HCT116 (cell line): ENCODE data around the gene TCEAL2. TPM values are rescaled to one million over a fixed set of nuclear protein-coding genes. Genes with fewer than 3 reads are reported as not detected.
A peak's percentile ranks its signal among the peaks of the same experiment; 100 is the strongest.
"Not testable (repeated sequence)": the region's sequence is repeated elsewhere in the genome, so short reads cannot be mapped to it uniquely, and the experiment has no call there.

Experiments used
- ATAC-seq: fragments of 200-7000 bp; cut with Tn5 transposase; 2 replicates; pipeline ENCODE4 v1.9.1; 2020; ENCODE audit warnings: mild to moderate bottlenecking, moderate library complexity
- BruUV-seq: library from RNA; stranded (reverse); fragments of 400-500 nt; replicated peaks from 2 replicates; lab custom pipeline; 2021; lab: Mats Ljungman, UMichigan
- CTCF ChIA-PET: fragments of 300-600 bp; sonication (Branson Sonifier 250); formaldehyde crosslinking; loops from one replicate; lab custom pipeline; 2021; ENCODE audit warnings: antibody characterized with exemption; lab: Charles Lee
- POLR2A ChIA-PET: fragments of 300-600, 350-600 bp; sonication (Branson Sonifier 250); formaldehyde crosslinking; loops from one replicate; lab custom pipeline; 2021; ENCODE audit warnings: antibody characterized with exemption; lab: Charles Lee
- RAD21 ChIA-PET, 2 experiments: fragments of 300-600 bp; sonication (Branson Sonifier 250); formaldehyde crosslinking; loops; one replicate each; lab custom pipeline; 2023; ENCODE audit warnings: low total read pairs in 2 of 2; ENCODE audit not compliant: uncharacterized antibody in 2 of 2, unreplicated experiment in 2 of 2, low non-redundant PET in 1 of 2; lab: Charles Lee
- DNase-seq: peaks from one replicate; pipeline ENCODE4 v3.0.0-alpha.2; 2010; ENCODE audit warnings: low read depth, low spot score
- H2AFZ ChIP-seq: fragments of 200-600 bp; shearing (Covaris generic), sonication (generic); 2 replicates; pipeline ENCODE4 v1.6.1; 2017; ENCODE audit warnings: low read depth, mixed run types, mixed read lengths, antibody characterized with exemption, low read length; ENCODE audit not compliant: poor library complexity, severe bottlenecking
- H3K27ac ChIP-seq: 2 replicates; pipeline ENCODE4 v1.5.1; 2012; ENCODE audit warnings: low read depth, low read length
- H3K27me3 ChIP-seq: fragments of 200-600 bp; sonication (generic); 2 replicates; pipeline ENCODE4 v1.6.1; 2016; ENCODE audit warnings: mixed run types, low read length, mixed read lengths; ENCODE audit not compliant: insufficient read depth
- H3K36me3 ChIP-seq, 2 experiments: fragments of 200-500 bp in 1 of 2; fragments of 200-600 bp in 1 of 2; sonication (Bioruptor generic) in 1 of 2; sonication (generic) in 1 of 2; 2 replicates each; pipeline versions ENCODE4 v1.5.1 to v1.6.1; 2014 to 2016; ENCODE audit warnings: low read length in 2 of 2, inconsistent platforms in 1 of 2, mixed read lengths in 1 of 2, mixed run types in 1 of 2; ENCODE audit not compliant: insufficient read depth in 2 of 2, control insufficient read depth in 1 of 2
- H3K4me1 ChIP-seq, 2 experiments: fragments of 200-600 bp in 1 of 2; sonication (generic) in 1 of 2; 2 replicates each; pipeline versions ENCODE4 v1.5.1 to v1.6.1; 2012 to 2017; ENCODE audit warnings: low read length in 2 of 2, inconsistent platforms in 1 of 2, mild to moderate bottlenecking in 1 of 2, mixed read lengths in 1 of 2, mixed run types in 1 of 2, moderate library complexity in 1 of 2; ENCODE audit not compliant: insufficient read depth in 2 of 2, control insufficient read depth in 1 of 2
- H3K4me2 ChIP-seq: fragments of 200-600 bp; sonication (generic); 2 replicates; pipeline ENCODE4 v1.6.1; 2017; ENCODE audit warnings: mixed run types, low read length, mixed read lengths
- H3K4me3 ChIP-seq, 2 experiments: fragments of 200-600 bp in 1 of 2; sonication (generic) in 1 of 2; replicated peaks in 1 of 2; 2 replicates each; pipeline ENCODE4 v1.5.1; 2011 to 2016; ENCODE audit warnings: low read length in 2 of 2, control low read depth in 1 of 2, low read depth in 1 of 2, mild to moderate bottlenecking in 1 of 2, mixed read lengths in 1 of 2, mixed run types in 1 of 2
- H3K79me2 ChIP-seq: fragments of 200-600 bp; sonication (generic); 2 replicates; pipeline ENCODE4 v1.6.1; 2017; ENCODE audit warnings: mild to moderate bottlenecking, mixed run types, low read length, moderate library complexity, mixed read lengths; ENCODE audit not compliant: insufficient read depth
- H3K9ac ChIP-seq: fragments of 200-600 bp; sonication (generic); 2 replicates; pipeline ENCODE4 v1.6.1; 2016; ENCODE audit warnings: low read length, mixed read lengths
- H3K9me2 ChIP-seq: fragments of 200-600 bp; sonication (generic), shearing (Covaris generic); 2 replicates; pipeline ENCODE4 v1.6.1; 2017; ENCODE audit warnings: mixed run types, mild to moderate bottlenecking, moderate library complexity; ENCODE audit not compliant: insufficient read depth
- H3K9me3 ChIP-seq, 2 experiments: fragments of 200-500 bp in 1 of 2; fragments of 200-600 bp in 1 of 2; sonication (Bioruptor generic) in 1 of 2; sonication (generic) in 1 of 2; 2 replicates each; pipeline ENCODE4 v1.6.1; 2014 to 2017; ENCODE audit warnings: low read length in 2 of 2, mixed read lengths in 2 of 2, inconsistent platforms in 1 of 2, low read depth in 1 of 2, mild to moderate bottlenecking in 1 of 2, mixed run types in 1 of 2, moderate library complexity in 1 of 2; ENCODE audit not compliant: control insufficient read depth in 1 of 2, insufficient read depth in 1 of 2
- H4K20me1 ChIP-seq: fragments of 200-600 bp; sonication (generic), shearing (Covaris generic); 2 replicates; pipeline ENCODE4 v1.6.1; 2017; ENCODE audit warnings: mixed run types, mild to moderate bottlenecking, moderate library complexity; ENCODE audit not compliant: insufficient read depth
- CTCF ChIP-seq, 3 experiments: fragments of 200-600 bp in 1 of 3; sonication (generic) in 1 of 3; IDR thresholded peaks in 2 of 3; conservative IDR thresholded peaks in 1 of 3; 2 replicates each; pipeline ENCODE4 v1.5.1; 2012 to 2017; ENCODE audit warnings: low read depth in 2 of 3, low read length in 2 of 3, antibody characterized with exemption in 1 of 3, borderline replicate concordance in 1 of 3, control low read depth in 1 of 3, mild to moderate bottlenecking in 1 of 3, mixed read lengths in 1 of 3, mixed run types in 1 of 3, moderate library complexity in 1 of 3; ENCODE audit not compliant: insufficient read depth in 1 of 3
- JUND ChIP-seq: IDR thresholded peaks from 2 replicates; pipeline ENCODE4 v1.6.1; 2012
- RAD21 ChIP-seq: IDR thresholded peaks from 2 replicates; pipeline ENCODE4 v1.6.1; 2012; ENCODE audit warnings: low read depth, mild to moderate bottlenecking
- intact Hi-C: fragments of 100-400 bp; cut with micrococcal nuclease; formaldehyde crosslinking; loops from 2 replicates; pipeline ENCODE4 v1.10.0; 2022
- total RNA-seq: library from RNA; stranded (reverse); gene quantifications from one replicate; pipeline ENCODE4 v1.2.1, GENCODE V29; 2021; ENCODE audit not compliant: unreplicated experiment
- TF ChIP-seq, protein P1 (sequence below): IDR thresholded peaks from 2 replicates; pipeline ENCODE4 v1.6.1; 2012

TCEAL2 gene
- total RNA-seq, 1 experiment from 2014 or later = not detected

GRCh38 chrX:102129473-102129872 lies 4.0 kb downstream of the TCEAL2 start:
- Histone ChIP-seq H3K9ac (no peak overlapping the region), H3K27ac (no peak overlapping the region), H3K4me2 (no peak overlapping the region), H3K36me3 (no peaks in the 10 kb centered on the region), H3K4me1 (no peaks in the 10 kb centered on the region), H3K9me2 (no peaks in the 10 kb centered on the region), H4K20me1 (no peaks in the 10 kb centered on the region), H3K4me3 (no peak overlapping the region), H2AFZ (no peak overlapping the region), H3K79me2 (no peaks in the 10 kb centered on the region), H3K9me3 (no peaks in the 10 kb centered on the region), H3K27me3 (peaks cover 3% of the 10 kb centered on the region)
- ATAC-seq = peak; percentile 44; the same call in 1 of the 2 replicates
- ChIA-PET POLR2A (no interaction called here), RAD21 (no interaction called here), CTCF (interaction anchor here (0.8 kb wide), 1 partner anchor 10 kb away, joined by 3 read pairs; no protein-coding TSS in a partner anchor)
- DNase-seq = no peak
- intact Hi-C loops = no loop called here
- TF ChIP-seq CTCF (IDR thresholded peaks at IDR 0.05 in 2 of 3, conservative IDR thresholded peaks at IDR 0.05 in 1 of 3; ENCODE audit: borderline replicate concordance in 1 of 3, insufficient read depth in 1 of 3, low read depth in 2 of 3, low read length in 2 of 3) (peak in 2 of 3 experiments; percentile 15 to 37; a peak in 3 of 6 replicates), JUND (no peak), RAD21 (peak; percentile 29; the same call in 1 of the 2 replicates)
- no TSS peak for BruUV-seq

GRCh38 chrX:102138064-102138463 lies 12.6 kb downstream of the TCEAL2 start:
- no peak overlapping the region for H2AFZ ChIP-seq
- no peaks in the 10 kb centered on the region for H3K79me2 ChIP-seq
- BruUV-seq = no TSS peak
- RAD21 ChIA-PET = no interaction called here
- no peak overlapping the region for H3K4me3 ChIP-seq
- no peak overlapping the region for H3K4me2 ChIP-seq
- POLR2A ChIA-PET = no interaction called here
- CTCF ChIA-PET = no interaction called here
- H3K9ac ChIP-seq = no peak overlapping the region
- peaks cover 7% of the 10 kb centered on the region for H3K27me3 ChIP-seq
- intact Hi-C loops = no loop called here
- no peaks in the 10 kb centered on the region for H3K9me2 ChIP-seq
- ATAC-seq (no peak), DNase-seq (no peak)
- H3K27ac ChIP-seq = no peak overlapping the region
- H3K4me1 ChIP-seq = no peaks in the 10 kb centered on the region
- no peaks in the 10 kb centered on the region for H3K36me3 ChIP-seq
- TF ChIP-seq, protein P1, sequence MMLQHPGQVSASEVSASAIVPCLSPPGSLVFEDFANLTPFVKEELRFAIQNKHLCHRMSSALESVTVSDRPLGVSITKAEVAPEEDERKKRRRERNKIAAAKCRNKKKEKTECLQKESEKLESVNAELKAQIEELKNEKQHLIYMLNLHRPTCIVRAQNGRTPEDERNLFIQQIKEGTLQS = no peak
- TF ChIP-seq RAD21 = no peak
- H3K9me3 ChIP-seq = no peaks in the 10 kb centered on the region
- no peaks in the 10 kb centered on the region for H4K20me1 ChIP-seq

GRCh38 chrX:102140876-102141275 lies 15.4 kb downstream of the TCEAL2 start:
- H3K9me2 ChIP-seq, H3K79me2 ChIP-seq, H3K9me3 ChIP-seq, H3K4me2 ChIP-seq, H3K4me3 ChIP-seq, H4K20me1 ChIP-seq, H3K4me1 ChIP-seq, RAD21 ChIA-PET, H3K36me3 ChIP-seq, H2AFZ ChIP-seq, ATAC-seq, H3K9ac ChIP-seq, POLR2A ChIA-PET, H3K27me3 ChIP-seq, H3K27ac ChIP-seq, DNase-seq, intact Hi-C loops, BruUV-seq, CTCF ChIA-PET: not testable (repeated sequence)

GRCh38 chrX:102141631-102142030 lies 16.2 kb downstream of the TCEAL2 start:
- ATAC-seq, POLR2A ChIA-PET, RAD21 ChIA-PET, H3K36me3 ChIP-seq, H2AFZ ChIP-seq, H3K27ac ChIP-seq, BruUV-seq, H4K20me1 ChIP-seq, H3K9ac ChIP-seq, H3K27me3 ChIP-seq, DNase-seq, H3K9me3 ChIP-seq, H3K4me2 ChIP-seq, intact Hi-C loops, CTCF ChIA-PET, H3K4me3 ChIP-seq, H3K4me1 ChIP-seq, H3K9me2 ChIP-seq, H3K79me2 ChIP-seq: not testable (repeated sequence)
